DOHH2 (cell line): ENCODE data around the gene ADGRL4.

Source experiments
- H3F3A ChIP-seq: fragments of 200-600 bp; sonication (generic), shearing (Covaris generic); 2 replicates; pipeline ENCODE4 v1.6.0; 2016; ENCODE audit warnings: antibody characterized with exemption, mild to moderate bottlenecking; ENCODE audit not compliant: control insufficient read depth, insufficient read depth
- H3K27ac ChIP-seq: fragments of 200-600 bp; sonication (generic); 2 replicates; pipeline ENCODE4 v1.5.1; 2014; ENCODE audit warnings: low read depth, mild to moderate bottlenecking, low read length, moderate library complexity
- H3K27me3 ChIP-seq: fragments of 200-600 bp; sonication (generic); 2 replicates; pipeline ENCODE4 v1.6.1; 2014; ENCODE audit warnings: mild to moderate bottlenecking, low read length, mixed read lengths; ENCODE audit not compliant: control insufficient read depth
- H3K36me3 ChIP-seq: fragments of 200-600 bp; sonication (generic); 2 replicates; pipeline ENCODE4 v1.6.1; 2014; ENCODE audit warnings: mild to moderate bottlenecking, low read length, moderate library complexity, mixed read lengths; ENCODE audit not compliant: control insufficient read depth
- H3K4me1 ChIP-seq: fragments of 200-600 bp; sonication (generic); 2 replicates; pipeline ENCODE4 v1.6.1; 2014; ENCODE audit warnings: mild to moderate bottlenecking, low read length, mixed read lengths; ENCODE audit not compliant: control insufficient read depth
- H3K4me2 ChIP-seq: fragments of 200-600 bp; sonication (generic); 2 replicates; pipeline ENCODE4 v1.6.0; 2014; ENCODE audit warnings: mild to moderate bottlenecking, low read length, moderate library complexity
- H3K4me3 ChIP-seq: fragments of 200-600 bp; sonication (generic); 2 replicates; pipeline ENCODE4 v1.5.1; 2014; ENCODE audit warnings: mild to moderate bottlenecking, low read length, mixed read lengths
- H3K79me2 ChIP-seq: fragments of 200-600 bp; sonication (generic); 2 replicates; pipeline ENCODE4 v1.6.1; 2014; ENCODE audit warnings: mild to moderate bottlenecking, low read length, mixed read lengths; ENCODE audit not compliant: control insufficient read depth
- H3K9me2 ChIP-seq: fragments of 200-600 bp; sonication (generic); replicated peaks from 2 replicates; pipeline ENCODE4 v1.6.1; 2014; ENCODE audit warnings: mild to moderate bottlenecking, low read length, mixed read lengths; ENCODE audit not compliant: control insufficient read depth
- H3K9me3 ChIP-seq: fragments of 200-600 bp; sonication (generic); 2 replicates; pipeline ENCODE4 v1.6.1; 2014; ENCODE audit warnings: antibody characterized with exemption, low read length, mixed read lengths; ENCODE audit not compliant: control insufficient read depth, insufficient read depth
- H4K20me1 ChIP-seq: fragments of 200-600 bp; sonication (generic); 2 replicates; pipeline ENCODE4 v1.6.0; 2014; ENCODE audit warnings: low read depth, mild to moderate bottlenecking, antibody characterized with exemption, low read length, moderate library complexity; ENCODE audit not compliant: control insufficient read depth, insufficient read depth
- EZH2phosphoT487 ChIP-seq: fragments of 200-600 bp; sonication (generic); IDR thresholded peaks from 2 replicates; pipeline ENCODE4 v1.6.1; 2017; ENCODE audit warnings: borderline replicate concordance, mild to moderate bottlenecking, antibody characterized with exemption, low read length, moderate library complexity, mixed read lengths
- TF ChIP-seq, protein P1 (sequence below): fragments of 200-600 bp; sonication (generic); IDR thresholded peaks from one replicate; pipeline ENCODE4 v1.5.1; 2014; ENCODE audit warnings: antibody characterized with exemption, mild to moderate bottlenecking, low read depth, low read length; ENCODE audit not compliant: poor library complexity, severe bottlenecking

The ADGRL4 gene

DNA sequence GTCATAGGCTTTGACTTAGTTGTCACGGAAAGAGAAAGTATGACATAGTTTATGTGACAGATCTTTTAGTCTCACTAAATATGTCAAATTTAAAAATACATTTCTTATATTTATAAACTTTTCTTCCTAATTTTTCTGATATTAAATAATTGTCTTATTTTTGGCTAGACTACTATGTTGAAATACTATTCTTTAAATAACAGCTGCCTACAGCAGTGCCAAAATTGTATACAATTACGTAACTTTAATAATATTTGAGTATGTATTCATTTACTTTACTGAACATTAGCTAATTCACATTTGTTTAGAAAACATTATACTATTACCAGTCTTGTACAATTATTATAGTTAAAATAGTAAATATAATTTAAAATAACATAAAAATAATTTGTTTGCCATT lies 137.4 kb downstream of the ADGRL4 start:
- H3K4me1 ChIP-seq: no peaks in the 10 kb centered on the region
- H3K9me2 ChIP-seq: no peaks in the 10 kb centered on the region; the same call in 1 of the 2 replicates
- no peak overlapping the region for H3K27ac ChIP-seq
- no peaks in the 10 kb centered on the region for H3F3A ChIP-seq
- no peaks in the 10 kb centered on the region for H3K9me3 ChIP-seq
- no peaks in the 10 kb centered on the region for H4K20me1 ChIP-seq
- no peaks in the 10 kb centered on the region for H3K36me3 ChIP-seq
- no peak for TF ChIP-seq EZH2phosphoT487
- TF ChIP-seq, protein P1, sequence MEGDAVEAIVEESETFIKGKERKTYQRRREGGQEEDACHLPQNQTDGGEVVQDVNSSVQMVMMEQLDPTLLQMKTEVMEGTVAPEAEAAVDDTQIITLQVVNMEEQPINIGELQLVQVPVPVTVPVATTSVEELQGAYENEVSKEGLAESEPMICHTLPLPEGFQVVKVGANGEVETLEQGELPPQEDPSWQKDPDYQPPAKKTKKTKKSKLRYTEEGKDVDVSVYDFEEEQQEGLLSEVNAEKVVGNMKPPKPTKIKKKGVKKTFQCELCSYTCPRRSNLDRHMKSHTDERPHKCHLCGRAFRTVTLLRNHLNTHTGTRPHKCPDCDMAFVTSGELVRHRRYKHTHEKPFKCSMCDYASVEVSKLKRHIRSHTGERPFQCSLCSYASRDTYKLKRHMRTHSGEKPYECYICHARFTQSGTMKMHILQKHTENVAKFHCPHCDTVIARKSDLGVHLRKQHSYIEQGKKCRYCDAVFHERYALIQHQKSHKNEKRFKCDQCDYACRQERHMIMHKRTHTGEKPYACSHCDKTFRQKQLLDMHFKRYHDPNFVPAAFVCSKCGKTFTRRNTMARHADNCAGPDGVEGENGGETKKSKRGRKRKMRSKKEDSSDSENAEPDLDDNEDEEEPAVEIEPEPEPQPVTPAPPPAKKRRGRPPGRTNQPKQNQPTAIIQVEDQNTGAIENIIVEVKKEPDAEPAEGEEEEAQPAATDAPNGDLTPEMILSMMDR: no peak
- H3K4me3 ChIP-seq: no peak overlapping the region
- H3K27me3 ChIP-seq: no peaks in the 10 kb centered on the region
- H3K79me2 ChIP-seq: no peaks in the 10 kb centered on the region
- no peak overlapping the region for H3K4me2 ChIP-seq

DNA sequence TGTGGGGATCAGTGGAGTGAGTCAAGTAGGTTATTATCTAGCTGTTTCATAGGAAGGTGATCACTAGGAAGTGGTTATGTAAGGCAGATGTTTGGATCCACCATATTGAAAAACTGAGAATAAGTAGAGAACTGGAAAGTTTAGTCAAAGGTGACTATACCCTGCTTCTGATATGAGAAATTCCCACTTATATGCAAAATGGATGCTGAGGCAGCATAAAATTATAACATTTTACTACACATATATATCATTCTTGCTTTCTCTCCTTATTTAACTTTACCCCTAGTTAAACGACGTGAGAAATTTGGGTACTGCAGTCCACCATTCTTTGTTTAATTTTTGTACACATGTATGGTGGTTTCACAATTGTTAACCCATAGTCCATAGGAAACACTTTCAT lies 142.4 kb downstream of the ADGRL4 start:
- H3K4me3 ChIP-seq: no peak overlapping the region
- no peak overlapping the region for H3K4me2 ChIP-seq
- no peaks in the 10 kb centered on the region for H3K79me2 ChIP-seq
- no peaks in the 10 kb centered on the region for H3K36me3 ChIP-seq
- H3K9me3 ChIP-seq: no peaks in the 10 kb centered on the region
- TF ChIP-seq, protein P1: no peak
- TF ChIP-seq EZH2phosphoT487: no peak
- no peaks in the 10 kb centered on the region; the same call in 1 of the 2 replicates for H3K9me2 ChIP-seq
- no peaks in the 10 kb centered on the region for H3K4me1 ChIP-seq
- no peaks in the 10 kb centered on the region for H4K20me1 ChIP-seq
- no peaks in the 10 kb centered on the region for H3F3A ChIP-seq
- no peak overlapping the region for H3K27ac ChIP-seq
- no peaks in the 10 kb centered on the region for H3K27me3 ChIP-seq

DNA sequence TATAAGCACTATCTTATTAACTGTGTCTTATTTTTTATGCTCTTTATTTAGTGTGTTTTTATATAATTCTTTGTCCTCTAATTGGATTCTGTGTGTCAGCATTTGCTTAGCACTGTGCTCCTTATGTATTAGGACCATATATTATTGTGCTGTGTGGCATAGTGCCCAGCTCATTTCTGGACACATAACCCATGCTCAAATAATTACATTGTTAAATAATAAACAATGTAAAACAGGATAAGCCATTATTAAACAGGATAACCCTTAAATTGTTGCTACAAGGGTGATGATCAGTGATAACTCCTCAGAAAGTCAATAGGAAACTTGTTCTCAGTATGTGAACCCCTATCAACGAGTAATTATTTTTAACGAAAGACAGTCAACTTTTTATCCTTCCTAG lies 150.4 kb downstream of the ADGRL4 start:
- Histone ChIP-seq H3K4me2 (no peak overlapping the region), H3K27ac (no peak overlapping the region), H3K9me3 (no peaks in the 10 kb centered on the region), H3K4me1 (no peaks in the 10 kb centered on the region), H3K79me2 (no peaks in the 10 kb centered on the region), H4K20me1 (no peaks in the 10 kb centered on the region), H3F3A (no peaks in the 10 kb centered on the region), H3K9me2 (no peaks in the 10 kb centered on the region), H3K27me3 (no peaks in the 10 kb centered on the region), H3K4me3 (no peak overlapping the region), H3K36me3 (no peaks in the 10 kb centered on the region)
- TF ChIP-seq, protein P1: no peak
- no peak for TF ChIP-seq EZH2phosphoT487

DNA sequence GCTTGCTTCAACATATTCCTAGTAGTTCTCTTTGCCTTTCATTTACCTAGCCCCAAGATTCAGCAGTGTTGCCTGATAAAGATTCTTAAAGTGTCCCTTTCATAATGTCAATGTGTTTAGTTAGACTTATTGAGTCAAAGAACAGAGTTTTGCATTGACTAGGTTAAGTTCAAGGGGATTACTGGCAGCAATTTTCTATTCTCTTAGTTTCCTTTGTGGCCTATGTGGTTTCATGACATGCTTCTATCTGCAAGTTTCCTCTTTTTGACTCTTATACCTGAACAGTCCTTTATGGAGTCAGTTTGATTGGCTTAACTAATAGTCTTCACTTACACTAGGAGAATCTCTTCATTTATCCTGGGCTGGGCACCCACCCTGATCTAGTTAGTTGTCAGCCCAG lies 151.3 kb downstream of the ADGRL4 start:
- Histone ChIP-seq H3K79me2 (no peaks in the 10 kb centered on the region), H3F3A (no peaks in the 10 kb centered on the region), H3K9me2 (no peaks in the 10 kb centered on the region), H4K20me1 (no peaks in the 10 kb centered on the region), H3K27ac (no peak overlapping the region), H3K4me3 (no peak overlapping the region), H3K36me3 (no peaks in the 10 kb centered on the region), H3K27me3 (no peaks in the 10 kb centered on the region), H3K4me1 (no peaks in the 10 kb centered on the region), H3K9me3 (no peaks in the 10 kb centered on the region), H3K4me2 (no peak overlapping the region)
- TF ChIP-seq, protein P1: no peak
- TF ChIP-seq EZH2phosphoT487: no peak
